IPS-NIHi7 (cell line): ENCODE results near the gene PPFIA4.

Source experiments
- DNase-seq: peaks from one replicate; pipeline ENCODE4 v3.0.0; 2012; ENCODE audit warnings: mixed read lengths; ENCODE audit errors: extremely low spot score

Gene PPFIA4

DNA sequence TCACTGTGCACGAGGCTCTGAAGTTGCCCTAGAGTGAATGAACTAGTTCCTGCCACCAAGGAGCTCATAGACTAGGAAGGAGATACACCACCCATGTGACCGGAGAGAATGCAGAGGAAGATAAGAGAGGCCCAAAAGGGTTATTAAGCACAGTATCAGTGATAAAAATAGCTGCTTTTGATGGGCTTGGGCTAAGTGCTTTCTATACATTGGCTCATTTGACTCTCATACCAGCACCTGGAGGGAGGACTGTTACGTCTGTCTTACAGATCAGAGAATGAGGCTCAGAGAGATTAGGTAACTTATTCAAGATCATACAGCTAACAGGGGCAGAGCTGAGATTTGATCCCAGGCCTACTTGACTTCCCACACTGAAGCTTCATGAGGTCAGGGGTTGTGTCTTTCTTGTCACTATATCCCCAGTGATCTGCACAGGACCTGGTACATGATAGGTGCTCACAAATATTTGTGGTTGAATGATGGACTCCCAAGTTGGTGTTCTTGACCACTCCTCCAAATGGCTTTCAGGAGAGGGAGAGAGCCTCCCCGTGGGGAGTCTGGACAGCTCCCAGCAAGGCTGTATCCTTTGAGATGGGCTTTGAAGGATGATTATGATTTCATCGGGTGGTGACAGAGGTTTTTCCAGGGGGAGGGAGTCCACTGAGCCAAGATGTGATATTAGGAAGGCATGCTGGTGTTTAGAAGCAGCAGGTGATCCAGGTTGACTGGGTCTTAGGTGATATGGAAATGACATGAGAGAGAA is 14.4 kb downstream of the PPFIA4 start:
- no peak for DNase-seq

DNA sequence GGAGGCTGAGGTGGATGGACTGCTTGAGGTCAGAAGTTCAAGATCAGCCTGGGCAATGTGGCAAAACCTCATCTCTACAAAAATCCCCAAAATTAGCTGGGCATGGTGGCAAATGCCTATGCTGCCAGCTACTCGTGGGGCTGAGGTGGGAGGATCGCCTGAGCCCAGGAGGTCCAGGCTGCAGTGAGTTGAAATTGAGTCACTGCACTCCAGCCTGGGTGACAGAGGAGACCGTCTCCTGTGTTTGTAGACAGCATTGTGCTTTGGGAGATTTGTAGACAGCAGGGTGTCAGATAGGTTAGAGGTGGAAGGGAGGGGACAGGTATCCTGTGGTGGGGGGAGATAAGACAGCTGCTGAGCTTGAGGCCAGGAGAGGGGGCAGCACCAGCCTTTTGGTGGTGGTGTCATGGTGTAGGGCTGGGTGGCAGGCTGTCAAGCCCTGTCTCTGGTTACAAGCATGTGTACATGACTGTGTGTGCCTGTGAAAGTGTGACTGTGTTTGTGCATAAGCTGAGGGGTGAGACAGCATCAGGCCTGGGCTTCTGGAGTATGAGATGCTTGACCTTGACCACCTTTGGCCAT is 15.2 kb downstream of the PPFIA4 start:
- DNase-seq: no peak

DNA sequence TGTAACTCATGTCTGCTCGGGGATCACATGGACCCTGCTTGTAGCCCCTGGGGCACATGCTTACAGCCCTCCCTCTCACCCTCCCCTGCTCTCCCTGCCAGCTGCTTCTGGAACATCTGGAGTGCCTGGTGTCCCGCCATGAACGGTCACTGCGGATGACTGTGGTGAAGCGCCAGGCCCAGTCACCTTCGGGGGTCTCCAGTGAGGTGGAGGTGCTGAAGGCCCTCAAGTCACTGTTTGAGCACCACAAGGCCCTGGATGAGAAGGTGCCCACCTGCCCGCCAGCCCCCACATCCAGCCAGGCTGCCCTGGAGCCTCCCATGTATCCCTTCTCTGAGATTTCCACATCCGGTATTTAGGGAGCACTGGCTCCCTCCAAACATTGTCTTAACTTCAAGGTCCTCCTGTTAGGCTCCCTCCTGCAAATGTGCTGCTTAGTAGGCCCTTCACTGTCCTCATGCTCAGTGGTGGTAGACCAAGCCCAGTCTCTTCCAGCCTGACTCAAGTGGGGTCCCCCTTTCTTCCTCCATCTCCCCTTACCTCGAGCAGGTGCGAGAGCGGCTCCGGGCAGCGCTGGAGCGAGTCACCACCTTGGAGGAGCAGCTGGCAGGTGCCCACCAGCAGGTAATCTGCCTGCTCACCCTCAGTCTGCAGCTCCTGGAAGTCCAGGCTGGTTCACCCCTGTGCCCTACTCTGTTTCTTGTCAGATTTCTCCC is 17.7 kb downstream of the PPFIA4 start:
- no peak for DNase-seq

DNA sequence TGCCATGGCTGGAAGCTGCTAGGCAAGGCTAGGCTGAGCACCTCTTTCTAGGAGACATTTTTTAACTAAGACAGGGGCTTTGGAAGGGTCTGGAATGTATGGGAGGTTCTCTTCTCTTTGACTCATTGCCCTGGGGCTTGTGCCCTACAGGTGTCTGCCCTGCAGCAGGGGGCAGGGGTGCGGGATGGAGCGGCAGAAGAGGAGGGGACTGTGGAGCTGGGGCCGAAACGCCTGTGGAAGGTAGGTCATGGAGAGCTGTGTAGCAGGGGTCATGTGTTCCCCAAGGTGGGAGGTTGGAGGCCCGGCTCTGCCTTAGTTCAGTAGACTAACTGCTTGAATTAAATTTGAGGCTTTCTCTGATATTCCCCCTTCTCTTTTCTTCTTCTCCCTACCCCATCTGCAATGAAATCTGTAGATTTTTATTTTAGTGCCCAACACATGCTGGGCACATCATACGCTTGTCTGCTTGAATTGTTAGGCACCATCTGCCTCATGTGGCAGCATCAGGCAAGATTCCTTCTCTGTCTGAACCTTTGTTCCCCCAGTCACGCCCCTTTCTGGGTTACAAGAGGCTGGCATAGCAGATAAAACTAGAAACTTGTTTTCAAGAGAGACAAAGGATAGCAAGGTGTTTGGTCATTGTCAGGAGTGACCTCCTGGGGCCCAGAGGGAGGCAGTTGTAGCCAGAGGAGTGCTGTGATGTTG is 18.4 kb downstream of the PPFIA4 start:
- no peak for DNase-seq

DNA sequence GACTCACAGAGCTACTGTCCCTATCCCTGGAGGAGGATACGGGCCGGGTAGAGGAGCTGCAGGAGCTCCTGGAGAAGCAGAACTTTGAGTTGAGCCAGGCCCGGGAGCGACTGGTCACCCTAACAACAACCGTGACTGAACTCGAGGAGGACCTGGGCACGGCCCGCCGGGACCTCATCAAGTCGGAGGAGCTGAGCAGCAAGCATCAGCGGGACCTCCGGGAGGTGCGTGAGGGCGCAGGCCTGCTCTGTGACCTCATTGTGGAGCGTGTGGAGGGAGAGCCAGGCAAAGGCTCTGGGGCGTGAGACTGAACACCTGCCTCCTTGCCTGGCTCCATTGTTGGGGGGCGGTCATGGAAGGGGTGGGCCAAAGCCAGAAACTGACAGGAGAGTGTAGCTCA is 19.0 kb downstream of the PPFIA4 start:
- no peak for DNase-seq

DNA sequence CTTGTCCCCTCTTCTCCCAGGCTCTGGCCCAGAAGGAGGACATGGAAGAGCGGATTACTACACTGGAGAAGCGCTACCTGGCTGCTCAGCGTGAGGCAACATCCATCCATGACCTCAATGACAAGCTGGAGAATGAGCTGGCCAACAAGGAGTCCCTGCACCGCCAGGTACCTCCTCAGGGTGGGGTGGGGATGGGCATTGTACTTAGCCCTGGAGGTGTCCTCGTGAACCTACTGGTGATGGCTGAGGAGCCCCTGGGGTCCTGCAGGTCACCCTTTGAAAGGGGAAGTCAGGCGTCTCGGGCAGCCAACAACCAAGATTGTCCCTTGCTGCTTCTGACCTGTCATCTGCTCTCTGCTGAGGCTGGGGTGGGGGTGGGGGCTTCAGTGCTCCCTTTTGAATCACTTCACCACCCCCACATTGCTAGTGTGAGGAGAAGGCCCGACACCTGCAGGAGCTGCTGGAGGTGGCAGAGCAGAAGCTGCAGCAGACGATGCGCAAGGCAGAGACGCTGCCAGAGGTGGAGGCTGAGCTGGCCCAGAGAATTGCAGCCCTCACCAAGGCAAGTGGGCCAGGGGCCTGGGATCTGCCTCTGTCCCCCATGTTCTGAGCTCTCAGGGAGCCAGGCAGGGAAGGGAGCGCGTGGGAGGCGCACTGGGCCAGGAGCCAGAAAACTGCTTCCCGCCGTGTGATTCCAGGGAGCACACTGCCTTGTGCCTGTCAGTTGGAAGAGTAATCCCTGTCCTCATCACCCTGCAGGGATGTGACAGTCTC is 19.7 kb downstream of the PPFIA4 start:
- DNase-seq: no peak

DNA sequence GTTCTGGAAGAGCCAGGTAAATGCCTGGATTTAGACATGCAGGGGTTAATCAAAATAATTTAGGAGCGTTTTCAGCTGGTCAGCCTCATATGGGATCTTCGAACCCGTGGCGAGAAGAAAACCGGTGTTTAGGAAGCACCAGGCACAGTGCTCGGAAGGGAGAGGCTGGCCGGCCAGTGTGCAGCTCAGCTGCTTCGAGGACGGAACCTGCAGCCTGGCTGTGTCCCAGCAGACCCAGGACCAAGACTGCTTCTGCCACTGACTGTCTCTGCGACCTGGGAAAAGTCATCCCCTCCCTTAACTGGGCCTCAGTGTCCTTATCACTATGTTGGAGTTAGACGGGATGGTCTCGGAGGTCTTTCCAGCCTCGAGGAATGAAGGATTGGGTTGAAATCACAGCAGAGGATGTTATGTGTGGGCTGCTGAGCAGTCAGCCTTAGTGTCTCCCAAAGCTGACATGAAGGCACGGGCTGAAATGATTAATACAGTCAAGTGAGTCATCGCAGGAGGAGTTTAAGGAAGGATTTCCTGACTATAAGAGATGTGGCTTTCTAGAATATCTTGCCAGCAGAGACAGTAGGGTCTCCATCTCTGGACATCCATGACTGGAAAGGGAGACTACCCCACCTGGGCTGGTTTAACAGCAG is 20.8 kb downstream of the PPFIA4 start:
- DNase-seq: no peak

DNA sequence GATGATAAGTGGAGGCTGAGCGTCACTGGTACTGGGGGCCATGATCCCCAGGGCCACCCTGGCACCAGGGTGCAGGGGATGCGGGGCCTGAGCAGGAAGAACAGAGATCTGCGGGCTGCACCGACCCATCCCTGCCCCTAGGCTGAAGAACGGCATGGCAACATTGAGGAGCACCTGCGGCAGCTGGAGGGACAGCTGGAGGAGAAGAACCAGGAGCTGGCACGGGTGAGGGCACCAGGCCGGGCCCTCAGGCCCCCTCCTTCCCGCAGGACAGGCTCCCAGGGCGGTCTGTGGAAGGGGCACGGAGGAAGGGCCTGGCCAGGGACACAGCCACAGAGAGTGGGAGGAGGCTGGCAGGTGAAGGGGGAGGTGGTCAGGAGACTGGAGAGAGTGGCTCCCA is 21.8 kb downstream of the PPFIA4 start:
- no peak for DNase-seq

DNA sequence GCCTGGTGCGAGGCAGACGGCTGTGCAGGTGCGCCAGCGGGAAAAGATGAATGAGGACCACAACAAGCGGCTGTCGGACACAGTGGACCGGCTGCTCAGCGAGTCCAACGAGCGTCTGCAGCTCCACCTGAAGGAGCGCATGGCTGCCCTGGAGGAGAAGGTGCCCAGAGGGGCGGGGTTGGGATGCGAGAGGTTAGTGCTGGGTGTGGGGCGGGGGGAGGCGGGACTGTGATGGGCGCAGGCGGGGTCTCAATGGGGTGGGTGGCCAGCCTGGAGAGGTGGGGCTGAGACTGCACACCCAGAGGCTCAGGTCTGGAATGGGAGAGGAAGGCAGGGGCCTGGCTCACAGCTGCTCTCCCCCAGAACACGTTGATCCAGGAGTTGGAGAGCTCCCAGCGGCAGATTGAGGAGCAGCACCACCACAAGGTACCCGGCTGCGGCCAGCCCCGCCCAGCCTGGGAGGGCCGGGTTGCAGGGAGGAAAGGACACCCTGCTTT is 22.3 kb downstream of the PPFIA4 start:
- peak; percentile 92 for DNase-seq

DNA sequence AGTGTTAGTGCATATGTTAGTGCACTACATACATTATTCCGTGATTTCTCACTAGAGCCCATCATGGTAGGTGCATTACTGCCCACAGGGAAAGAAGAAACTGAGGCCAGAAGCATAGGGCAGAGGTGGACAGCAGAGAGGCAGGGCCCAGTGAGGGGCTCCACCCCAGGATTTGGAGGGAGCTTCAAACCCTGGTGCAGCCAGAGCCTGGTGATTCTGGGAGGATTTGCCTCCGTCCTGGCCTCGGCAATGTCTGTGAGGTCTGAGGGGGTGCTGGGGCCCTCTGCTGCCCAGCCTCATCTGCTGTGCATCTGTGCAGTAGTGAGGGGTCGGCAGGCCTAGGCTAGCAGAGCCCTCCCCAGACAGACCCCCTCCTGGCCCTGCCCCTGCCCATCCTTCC is 22.8 kb downstream of the PPFIA4 start:
- no peak for DNase-seq

DNA sequence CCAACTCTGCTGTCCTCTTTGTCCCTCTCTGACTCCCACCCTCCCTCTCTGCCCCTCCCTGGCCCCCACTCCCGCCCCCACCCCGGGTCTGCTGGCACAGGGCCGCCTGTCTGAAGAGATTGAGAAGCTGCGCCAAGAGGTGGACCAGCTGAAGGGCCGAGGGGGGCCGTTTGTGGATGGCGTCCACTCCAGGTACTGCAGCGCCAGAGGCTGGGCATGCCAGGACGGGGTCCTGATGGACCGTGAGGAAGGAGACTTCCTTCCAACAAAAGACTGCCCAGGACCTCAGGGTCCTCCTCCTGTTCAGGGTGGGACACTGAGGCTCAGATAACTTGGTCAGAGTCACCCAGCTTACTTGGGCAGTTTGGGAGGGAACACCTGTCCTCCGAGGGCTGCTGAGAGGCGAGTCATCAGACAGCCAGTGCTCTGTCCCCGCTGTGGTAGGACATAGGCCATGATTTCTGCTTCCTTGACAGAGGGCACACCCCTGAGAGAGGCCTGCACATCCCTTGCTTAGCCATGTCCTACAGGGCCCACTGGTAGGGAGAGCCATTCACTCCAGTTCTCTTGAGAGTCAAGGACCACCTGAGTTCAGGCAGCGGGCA is 23.4 kb downstream of the PPFIA4 start:
- no peak for DNase-seq

DNA sequence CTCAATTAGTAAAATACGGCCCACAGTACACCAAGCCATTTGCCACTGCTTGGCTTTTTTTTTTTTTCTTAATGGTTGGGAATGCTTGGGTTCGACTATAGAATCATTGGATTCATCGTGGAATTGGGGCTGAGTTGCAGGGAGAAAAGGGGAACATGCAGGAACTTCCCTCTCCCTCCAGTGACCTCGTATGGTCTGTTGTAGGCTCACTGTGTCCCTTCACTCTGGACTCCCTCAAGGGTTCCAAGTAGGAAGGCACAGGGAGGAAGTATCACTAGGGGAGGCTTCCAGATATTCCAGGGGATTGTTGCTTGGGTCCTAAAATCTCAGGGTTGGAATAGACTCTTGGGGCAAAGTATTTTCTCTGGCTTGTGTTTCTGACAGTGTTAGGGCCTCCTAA is 24.5 kb downstream of the PPFIA4 start:
- DNase-seq: no peak

DNA sequence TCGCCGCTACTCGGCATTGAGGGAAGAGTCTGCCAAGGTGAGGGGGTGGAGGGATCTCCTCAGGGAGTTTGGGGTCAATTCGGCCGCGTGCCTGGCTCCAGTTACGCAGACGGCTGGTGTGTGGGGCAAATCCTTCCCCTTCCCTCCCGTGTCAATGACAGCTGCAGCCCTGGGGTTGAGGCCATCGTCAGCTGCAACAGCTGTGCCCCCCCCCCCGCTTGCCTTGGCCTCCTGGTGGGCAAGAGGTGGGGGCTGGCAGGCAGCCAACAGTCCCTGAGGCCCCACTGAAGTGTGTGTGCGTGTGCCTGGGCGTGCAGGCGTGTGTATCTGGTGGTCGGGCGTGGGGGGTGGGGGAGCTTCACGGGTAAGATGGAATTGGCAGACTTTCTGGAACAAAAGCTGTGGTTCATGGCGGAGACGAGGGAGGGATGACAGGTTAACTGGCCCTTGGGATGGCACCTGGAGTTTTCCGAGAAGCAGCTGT is 25.6 kb downstream of the PPFIA4 start:
- DNase-seq: no peak

DNA sequence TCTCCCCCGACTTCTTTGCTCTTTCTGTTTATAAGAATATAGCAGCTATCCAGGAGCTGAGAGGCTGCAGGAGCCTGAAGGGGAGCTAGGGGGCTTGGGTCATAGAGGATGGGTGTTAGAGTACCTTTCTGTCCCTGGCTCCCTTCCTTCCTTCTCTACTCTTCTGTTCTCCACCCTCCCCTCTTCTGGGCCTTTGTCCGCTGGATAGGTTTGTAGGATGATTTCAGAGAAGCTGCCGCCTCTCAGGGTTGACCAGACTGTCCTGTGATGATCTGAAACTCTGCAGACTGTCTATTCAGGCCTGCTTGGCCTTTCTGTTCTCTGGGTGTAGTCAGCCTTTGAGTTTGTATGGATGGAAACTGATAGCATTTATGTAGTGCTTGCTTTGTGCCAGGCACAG is 26.3 kb downstream of the PPFIA4 start:
- no peak for DNase-seq

DNA sequence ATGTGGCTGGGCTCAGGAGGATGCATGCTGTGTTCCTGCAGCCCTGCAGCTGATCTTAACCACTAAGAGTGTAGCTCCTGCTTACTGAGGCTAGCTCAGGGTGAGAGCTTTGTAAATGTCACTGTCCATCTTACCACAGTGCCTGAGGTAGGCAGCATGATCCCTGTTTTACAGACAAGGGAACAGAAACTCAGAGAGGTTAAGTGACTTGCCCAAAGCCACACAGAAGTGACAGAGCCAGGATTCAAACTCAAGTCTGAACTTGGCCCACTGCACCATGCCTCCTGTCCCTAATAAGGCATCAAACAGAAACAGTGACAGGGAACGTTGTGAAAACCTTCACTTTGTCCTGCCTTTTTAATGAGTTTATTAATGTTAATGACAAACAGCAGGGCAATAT is 27.9 kb downstream of the PPFIA4 start:
- DNase-seq: no peak

DNA sequence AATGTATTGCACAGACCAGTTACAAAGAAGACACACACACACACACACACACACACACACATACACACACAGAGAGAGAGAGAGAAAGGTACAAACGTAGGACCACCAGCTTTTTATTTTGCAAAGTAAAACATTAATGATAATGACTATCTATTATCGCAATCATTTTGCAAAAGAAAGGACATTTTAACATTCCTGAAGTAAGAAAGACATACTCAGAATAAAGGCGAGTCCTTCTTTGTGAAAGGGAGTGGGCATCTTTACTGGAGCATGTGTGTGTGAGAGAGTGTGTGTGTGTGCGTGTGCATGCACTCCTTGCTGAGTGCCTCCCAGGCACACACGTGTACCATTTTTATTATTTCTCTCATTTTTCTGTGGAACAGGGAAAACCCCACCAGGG is 28.4 kb downstream of the PPFIA4 start:
- no peak for DNase-seq

DNA sequence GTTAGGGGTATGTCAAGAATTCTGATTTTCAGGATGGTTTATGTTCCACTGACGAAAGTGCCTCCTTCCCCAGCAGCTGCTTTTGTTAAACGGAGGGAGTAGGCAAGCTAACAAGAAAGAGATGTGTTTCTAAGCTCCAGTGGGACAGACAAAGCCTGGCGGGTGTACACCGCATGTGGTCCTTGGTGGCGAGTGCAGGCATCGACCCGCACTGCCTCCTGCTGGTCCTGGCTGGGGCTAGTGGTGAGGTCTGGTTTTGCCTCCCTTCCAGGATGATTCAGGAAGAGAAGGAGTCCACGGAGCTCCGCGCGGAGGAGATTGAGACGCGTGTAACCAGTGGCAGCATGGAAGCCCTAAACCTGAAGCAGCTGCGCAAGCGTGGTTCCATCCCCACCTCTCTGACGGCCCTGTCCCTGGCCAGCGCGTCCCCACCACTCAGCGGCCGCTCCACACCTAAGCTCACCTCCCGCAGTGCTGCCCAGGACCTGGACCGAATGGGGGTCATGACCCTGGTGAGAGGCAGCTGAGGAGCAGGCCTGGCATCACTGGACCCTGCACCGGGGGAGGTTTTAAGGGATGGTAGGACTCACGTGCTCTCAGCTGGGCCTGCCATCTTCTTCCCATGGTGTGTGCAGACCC is 29.0 kb downstream of the PPFIA4 start:
- DNase-seq: peak; percentile 74

DNA sequence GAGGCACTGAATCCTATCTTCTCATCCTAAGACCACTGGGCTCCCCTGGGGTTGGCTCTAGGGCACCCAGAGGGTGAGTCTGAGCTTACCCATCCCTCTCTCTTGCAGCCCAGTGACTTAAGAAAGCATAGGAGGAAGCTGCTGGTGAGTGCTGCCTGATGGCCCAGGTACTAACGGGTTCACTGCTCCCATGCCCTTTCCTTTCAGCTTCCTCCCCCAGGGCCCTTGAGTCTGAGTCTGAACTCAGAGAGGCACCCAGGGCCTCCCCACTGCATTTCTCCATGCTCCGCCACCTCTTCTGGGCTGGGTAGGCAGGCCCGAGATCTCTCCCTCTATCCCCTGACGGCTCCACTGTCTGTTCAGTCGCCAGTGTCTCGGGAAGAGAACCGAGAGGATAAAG is 29.7 kb downstream of the PPFIA4 start:
- no peak for DNase-seq

DNA sequence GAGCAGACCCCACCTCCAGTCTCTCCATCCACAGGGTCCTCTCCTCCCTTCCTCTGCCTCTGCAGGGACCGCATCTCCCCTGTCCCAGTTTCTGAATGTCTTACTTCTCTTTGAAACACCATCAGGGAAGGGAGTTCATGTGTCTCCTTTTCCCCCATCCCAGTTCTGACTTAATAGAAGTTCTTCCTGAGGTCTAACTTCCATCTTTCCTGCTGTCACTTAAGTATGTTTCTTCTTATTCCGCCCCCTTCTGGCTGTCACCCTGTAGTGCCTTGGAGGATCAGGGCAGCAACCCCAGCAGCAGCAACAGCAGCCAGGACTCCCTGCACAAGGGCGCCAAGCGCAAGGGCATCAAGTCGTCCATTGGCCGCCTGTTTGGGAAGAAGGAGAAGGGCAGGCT is 30.2 kb downstream of the PPFIA4 start:
- DNase-seq: no peak
